Stimulated activated CD4-positive, alpha-beta T cell treated with anti-CD3 and anti-CD28 coated beads, Interleukin-1b, Interleukin-23, amount 100 ng/mL, for 48 hours (primary cell): ENCODE results near the gene IQGAP1.
"Not testable (repeated sequence)": the region's sequence is repeated elsewhere in the genome, so short reads cannot be mapped to it uniquely, and the experiment has no call there.

Experiments
- DNase-seq: peaks from one replicate; pipeline ENCODE4 v3.0.0-alpha.2; 2020

IQGAP1 gene

DNA sequence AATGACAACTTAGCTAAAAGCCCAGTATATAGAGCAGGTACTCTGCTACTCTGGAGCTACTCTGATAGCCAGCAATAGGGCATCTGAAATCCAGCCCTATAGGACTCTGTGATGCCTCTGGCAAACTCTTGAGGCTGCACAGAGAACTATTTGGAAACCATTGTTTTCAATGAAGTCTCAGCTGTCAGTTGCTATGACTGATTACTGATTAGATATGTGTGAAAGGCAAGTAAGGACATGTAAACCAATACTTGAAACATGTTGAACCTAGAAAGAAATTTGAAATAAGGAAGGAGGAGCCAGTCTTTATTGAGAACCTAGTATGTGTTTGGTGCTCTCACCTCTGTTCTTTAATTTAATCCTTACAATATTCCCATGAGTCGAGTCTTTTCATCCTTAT, 101.5 kb downstream of the IQGAP1 start:
- DNase-seq, result no peak

DNA sequence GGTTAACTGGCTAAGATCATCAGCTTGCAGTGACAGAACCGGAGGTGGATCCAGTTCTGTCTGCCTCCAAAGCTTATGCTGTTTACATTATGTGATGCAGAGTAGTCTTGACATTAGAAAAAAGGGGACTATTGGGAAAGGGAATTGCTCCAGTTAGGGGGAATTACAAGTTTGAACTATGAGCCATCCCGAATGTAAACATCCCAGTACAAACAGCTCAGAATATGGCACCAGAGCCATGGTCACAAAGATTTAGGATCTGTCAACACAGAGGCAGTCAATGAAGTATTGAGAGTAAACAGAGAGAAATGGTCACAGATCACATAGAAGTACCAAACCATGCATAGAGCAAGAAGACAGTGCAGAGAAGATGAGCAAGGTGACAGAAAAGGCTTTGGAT, 101.9 kb downstream of the IQGAP1 start:
- no peak for DNase-seq

DNA sequence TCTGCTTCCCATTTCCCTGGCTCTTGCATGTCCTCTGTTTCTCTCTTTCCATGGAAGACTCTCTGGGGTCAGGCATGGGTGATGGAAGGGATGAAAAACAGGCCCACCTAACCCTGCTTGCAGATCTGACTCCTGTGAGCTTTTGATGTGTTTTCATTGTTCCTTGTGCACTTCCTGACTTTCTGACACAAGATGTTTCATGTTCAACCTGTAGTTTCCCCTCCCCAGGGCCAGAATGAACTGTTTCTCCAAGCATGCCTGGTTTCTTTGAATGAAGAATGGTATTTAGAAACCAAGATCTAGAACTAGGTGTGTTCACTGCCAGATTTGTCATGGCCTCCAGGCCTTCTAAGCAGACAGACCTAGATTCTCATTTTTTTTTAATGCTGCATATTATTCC, 105.6 kb downstream of the IQGAP1 start:
- no peak for DNase-seq

DNA sequence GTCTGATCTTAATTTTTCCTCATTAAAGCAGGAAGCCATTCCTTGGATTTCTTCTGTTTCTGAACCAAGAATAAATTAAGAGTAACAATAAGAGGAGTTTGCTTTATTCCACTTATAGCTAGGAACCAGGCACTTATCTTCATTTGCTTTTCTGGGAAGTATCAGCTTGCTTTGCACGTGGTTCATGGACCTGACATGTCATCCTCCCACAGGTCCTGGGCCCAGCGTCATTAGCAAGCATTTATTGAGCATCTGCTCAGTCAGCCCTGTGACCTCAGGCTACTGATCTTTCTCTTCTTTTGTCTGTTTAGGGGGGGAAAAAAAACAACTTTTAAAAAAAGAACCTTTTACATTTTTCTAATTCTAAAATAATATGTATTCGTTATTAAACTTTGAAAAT, 107.0 kb downstream of the IQGAP1 start:
- no peak for DNase-seq

DNA sequence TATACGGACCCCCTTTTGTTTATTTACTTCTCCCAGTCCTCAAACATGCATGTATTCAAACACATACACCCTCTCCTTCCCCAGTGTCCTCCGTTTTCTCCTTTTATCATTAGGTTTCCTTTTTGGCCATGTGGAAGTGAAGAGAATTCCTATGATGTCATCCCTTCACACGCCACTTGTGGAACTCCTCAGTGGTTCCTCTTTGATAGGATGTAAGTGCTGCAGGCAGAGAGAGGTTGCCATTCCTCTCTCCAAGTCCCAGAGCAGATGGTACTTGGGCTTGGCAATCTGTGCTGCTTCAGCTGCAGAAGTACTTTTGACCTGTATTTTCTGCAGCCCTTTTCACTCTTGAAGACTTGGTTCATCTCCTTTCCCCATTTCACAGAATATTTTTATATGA, 108.7 kb downstream of the IQGAP1 start:
- DNase-seq, result no peak

DNA sequence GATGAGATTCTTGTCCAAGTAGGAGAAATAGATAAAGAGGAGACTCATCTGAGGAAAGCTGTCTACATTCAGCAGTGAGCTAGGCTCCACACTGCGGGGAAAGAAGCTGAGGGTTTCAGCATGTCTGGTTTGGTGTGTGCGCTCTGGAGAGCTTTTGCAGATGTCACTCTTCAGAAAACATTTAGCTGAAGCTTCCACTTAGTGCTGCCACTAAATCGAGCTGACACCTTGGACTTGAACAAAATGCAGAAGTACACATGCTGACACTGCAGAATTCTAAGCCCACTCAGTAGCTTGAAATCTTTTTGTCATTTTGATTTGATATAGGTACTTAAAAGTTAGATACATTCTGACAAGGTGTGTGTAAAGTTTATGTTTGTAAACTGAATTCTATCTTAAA, 109.3 kb downstream of the IQGAP1 start:
- DNase-seq, result no peak

DNA sequence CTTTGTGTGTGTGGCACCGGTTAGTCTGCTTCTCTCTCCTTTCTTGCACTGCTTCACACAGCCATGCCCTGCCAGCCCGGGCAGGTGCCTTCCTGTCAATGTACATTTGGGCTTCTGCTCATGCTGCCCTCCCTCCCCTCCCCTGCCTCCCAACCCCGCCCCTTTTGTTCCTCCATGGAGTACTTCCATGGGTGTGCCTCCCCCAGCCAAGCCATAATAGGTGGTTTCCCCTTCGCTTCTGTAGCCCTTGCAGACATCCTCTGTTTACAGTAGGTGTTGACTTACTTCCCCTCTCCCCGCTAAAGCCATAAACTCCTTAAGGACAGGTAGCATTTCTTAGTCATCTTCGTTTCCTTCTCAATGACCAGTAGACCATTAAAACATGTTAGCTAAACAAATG, 109.9 kb downstream of the IQGAP1 start:
- no peak for DNase-seq

DNA sequence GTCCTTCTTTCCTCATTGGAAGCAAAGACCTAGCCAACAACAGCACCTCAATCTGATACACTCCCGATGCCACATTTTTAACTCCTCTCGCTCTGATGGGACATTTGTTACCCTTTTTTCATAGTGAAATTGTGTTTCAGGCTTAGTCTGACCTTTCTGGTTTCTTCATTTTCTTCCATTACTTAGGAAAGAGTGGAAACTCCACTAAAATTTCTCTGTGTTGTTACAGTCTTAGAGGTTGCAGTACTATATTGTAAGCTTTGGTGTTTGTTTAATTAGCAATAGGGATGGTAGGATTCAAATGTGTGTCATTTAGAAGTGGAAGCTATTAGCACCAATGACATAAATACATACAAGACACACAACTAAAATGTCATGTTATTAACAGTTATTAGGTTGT, 112.1 kb downstream of the IQGAP1 start:
- DNase-seq, result no peak

DNA sequence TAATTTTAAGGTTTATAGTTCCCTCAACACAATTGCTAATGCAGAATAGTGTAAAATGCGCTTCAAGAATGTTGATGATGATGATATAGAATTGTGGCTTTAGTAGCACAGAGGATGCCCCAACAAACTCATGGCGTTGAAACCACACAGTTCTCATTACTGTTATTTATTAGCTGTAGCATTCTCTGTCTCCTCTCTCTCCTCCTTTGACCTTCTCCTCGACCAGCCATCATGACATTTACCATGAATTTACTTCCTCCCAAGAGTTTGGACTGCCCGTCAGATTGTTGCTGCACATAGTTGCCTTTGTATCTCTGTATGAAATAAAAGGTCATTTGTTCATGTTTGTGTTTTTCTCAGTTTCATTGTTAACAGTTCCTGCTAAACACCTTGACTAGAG, 113.9 kb downstream of the IQGAP1 start:
- no peak for DNase-seq

DNA sequence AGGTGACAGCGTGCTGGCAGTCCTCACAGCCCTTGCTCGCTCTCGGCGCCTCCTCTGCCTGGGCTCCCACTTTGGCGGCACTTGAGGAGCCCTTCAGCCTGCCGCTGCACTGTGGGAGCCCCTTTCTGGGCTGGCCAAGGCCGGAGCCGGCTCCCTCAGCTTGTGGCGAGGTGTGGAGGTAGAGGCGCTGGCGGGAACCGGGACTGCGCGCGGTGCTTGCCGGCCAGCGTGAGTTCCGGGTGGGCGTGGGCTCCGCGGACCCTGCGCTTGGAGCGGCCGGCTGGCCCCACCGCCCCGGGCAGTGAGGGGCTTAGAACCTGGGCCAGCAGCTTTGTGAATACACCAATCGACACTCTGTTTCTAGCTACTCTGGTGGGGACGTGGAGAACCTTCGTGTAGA, 122.7 kb downstream of the IQGAP1 start:
- not testable (repeated sequence) for DNase-seq

DNA sequence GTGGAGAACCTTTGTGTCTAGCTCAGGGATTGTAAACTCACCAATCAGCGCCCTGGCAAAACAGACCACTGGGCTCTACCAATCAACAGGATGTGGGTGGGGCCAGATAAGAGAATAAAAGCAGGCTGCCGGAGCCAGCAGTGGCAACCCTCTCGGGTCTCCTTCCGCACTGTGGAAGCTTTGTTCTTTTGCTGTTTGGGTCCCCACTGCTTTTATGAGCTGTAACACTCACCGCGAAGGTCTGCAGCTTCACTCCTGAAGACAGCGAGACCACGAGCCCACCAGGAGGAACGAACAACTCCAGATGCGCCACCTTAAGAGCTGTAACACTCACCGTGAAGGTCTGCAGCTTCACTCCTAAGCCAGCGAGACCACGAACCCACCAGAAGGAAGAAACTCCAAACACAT, 123.2 kb downstream of the IQGAP1 start:
- peak; percentile 18 for DNase-seq

DNA sequence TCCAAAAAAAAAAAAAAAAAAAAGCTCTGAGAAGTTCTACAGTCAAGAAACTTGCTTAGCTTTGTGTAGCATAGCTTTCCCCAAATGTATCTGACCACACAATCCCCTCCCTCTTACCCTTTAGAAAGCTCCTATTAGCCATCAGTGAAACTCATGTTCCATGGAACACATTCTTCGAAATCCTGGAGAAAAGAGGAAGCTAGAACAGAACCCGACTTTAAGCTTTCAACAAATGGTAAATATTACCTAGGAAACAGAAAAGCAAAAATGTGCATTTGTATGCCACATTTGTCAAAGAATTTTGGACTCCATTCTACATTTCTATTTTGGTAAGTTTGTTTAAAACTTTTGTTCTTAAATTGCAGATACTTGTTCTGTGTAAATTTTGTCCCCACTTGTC, 124.2 kb downstream of the IQGAP1 start:
- no peak for DNase-seq

DNA sequence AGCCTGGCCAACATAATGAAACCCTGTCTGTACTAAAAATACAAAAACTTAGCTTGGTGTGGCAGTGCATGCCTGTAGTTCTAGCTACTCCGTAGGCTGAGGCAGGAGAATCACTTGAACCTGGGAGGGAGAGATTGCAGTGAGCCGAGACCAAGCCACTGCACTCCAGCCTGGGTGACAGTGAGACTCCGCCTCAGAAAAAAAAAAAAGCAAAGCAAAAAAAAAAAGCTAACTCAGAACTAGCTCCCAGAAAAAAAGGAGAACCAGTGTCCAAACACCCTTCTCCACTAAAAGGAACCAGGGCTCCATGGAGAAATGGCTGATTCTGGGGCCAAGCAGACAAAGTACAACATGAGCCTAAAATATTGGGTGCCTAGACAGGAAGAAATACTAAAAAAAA, 124.9 kb downstream of the IQGAP1 start:
- no peak for DNase-seq

DNA sequence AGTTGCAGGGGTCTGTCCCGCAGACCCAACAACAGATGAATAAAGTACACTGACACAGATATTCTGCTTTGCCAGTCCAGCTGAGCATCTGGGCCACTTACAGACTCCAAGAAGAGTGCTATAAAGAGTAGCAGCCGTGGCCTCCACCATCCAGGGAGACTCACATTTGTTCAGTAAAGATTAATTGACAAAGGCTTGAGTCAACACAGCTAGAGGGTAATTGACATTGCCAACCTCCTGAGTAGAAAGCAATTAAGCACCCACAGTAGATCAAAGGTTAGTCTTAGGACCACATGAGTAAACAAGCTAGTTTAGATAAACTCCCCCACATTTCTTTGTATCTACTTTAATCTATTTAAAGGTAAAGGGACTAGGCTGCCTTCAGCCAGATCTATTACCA, 125.4 kb downstream of the IQGAP1 start:
- no peak for DNase-seq

DNA sequence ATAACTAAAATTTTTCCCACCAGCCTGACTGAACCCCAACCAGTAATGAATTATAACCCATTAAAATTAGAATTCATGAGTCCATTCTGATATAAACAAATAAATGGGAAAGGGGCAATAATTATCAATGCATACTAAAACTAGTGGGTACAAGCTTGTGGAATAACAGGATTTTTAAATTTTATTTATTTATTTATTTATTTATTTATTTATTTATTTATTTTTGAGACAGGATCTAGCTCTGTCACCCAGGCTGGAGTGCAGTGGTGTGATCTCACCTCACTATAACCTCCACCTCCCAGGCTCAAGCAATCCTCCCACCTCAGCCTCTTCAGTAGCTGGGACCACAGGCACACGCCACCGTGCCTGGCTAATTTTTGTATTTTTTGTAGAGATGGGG, 125.9 kb downstream of the IQGAP1 start:
- DNase-seq, result not testable (repeated sequence)

DNA sequence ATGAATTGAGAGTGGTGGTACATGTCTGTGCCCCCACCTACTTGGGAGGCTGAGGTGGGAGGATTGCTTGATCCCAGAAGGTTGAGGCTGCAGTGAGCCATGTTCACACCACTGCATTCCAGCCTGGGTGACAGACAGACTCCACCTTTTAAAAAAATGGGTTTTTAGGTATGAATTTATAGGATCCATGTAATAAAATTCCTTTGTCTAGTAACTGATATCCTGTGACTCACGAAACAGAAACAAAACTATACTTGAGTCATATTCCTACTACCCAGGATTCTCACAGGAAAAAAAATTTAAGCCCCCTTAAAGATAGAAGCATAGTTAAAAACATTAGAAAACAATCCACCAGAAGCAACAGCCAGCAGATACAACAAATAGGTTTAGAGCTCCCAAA, 131.6 kb downstream of the IQGAP1 start:
- no peak for DNase-seq

DNA sequence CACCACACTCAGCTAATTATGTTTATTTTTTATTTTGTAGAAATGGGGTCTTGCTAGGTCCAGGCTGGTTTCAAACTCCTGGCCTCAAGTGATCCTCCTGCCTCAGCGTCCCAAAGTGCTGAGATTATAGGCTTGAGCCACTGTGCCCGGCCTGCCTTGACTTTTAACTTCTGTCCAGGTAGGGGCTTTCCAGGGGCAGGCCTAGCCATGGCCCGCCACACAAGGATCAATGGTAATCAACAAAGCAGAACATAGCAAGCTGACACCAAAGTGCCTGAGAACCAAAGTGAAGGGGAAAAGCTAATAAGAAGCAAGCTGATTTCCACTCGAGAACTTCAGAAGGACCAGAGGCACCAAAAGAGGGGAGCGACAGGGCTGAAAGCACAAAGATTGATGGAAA, 132.3 kb downstream of the IQGAP1 start:
- DNase-seq, result no peak

DNA sequence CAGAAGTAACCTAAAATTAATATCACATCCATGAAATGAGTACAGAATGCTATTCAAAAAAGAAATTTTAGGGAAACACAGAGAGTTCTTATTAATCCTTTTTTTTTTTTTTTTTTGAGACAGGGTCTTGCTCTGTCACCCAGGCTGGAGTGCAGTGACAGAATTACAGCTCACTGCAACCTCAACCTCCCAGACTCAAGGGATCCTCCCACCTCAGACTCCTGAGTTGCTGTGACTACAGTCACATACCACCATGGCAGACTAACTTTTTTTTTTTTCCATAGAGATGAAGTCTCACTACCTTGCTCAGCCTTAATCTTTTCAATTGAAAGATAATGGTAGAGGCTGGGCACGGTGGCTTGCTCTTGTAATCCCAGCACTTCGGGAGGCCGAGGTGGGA, 135.3 kb downstream of the IQGAP1 start:
- DNase-seq, result no peak

DNA sequence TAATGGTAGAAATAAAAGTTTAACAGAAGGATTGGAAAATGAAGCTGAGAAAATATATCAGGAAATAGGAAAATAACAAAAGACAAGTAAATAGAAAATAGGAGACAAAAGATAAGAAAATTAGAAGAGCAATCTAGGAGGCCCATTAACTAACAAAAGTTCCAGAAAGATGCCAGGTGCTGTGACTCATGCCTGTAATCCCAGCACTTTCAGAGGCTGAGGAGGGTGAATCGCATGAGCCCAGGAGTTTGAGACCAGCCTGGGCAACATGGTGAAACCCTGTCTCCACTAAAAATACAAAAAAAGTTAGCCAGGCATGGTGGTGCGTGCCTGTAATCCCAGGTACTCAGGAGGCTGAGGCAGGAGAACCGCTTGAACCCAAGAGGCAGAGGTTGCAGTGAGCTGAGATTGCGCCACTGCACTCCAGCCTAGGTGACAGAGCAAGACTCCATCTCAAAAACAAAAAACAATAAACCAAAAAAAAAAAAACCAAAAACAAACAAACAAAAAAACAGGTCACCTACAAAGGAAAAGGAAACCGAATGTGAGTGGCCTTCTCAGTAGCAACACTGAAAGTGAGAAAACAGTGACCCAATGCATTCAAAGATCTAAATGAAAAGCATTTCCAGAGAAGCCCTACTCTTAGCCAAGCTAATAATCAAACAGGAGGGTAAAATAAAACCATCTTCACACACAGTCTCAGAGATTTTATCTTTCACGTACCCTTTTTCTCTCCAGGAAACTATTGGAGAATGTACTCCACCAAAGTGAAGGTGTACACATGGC, 136.2 kb downstream of the IQGAP1 start:
- DNase-seq, result not testable (repeated sequence)

DNA sequence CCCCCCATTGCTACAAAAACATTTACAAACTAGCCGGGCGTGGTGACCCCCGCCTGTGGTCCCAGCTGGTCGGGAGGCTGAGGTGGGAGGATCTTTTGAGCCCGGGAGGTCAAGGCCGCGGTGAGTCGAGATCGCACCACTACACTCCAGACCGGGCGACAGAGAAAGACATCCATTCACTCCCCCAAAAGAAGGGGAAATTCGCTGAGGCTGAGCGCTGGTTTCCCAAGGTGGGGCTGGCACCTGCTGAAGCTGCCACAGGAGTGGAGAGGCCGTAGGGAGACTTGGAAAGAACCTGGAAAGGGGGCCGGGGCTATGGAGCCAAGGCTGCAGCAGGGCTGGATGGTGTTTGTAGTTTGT, 140.9 kb downstream of the IQGAP1 start:
- DNase-seq, result no peak

DNA sequence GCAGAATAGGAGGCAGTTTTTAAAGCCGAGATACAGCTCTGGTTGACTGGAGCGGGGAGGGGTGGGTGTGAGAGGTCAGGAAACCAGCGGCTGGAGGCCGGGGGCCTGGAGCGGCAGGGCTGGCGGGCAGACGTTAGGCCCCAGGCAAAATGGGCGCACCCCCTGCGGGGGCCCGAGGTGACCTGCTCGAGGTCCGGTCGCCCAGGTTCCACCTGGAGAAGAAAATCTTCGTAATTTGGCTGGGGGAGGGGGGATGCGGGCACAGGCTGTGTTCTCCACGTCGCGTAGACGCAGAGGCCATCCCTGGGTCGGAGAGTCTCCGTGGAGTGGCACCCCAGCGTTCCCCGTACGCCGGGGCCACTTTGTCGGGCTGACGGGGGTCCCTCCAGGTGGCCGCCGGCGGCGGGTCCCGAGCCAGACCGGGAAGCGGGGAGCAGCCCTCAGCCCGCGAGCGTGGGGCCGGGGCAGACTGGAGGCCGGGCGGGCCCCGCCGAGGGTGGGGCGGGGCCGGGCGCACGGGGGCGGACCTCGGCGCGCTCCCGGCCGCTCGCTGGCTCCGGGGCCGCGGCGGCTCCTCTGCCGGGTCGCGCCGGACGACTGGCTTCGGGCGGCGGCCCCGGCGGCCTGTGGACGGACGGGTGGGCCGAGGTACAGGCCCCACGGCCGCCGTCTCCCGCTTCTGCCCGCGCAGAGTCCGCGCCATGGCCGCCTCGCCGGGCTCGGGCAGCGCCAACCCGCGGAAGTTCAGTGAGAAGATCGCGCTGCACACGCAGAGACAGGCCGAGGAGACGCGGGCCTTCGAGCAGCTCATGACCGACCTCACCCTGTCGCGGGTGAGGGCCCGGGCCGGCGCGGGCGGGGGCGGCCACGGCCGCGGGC, 141.6 kb downstream of the IQGAP1 start, which contains the start of gene CRTC3:
Gene CRTC3 (plus strand): TSS at position 553 of the 879 bp plus-strand sequence. CDS start 149 bp downstream, at position 702.
- DNase-seq, result peak; percentile 38

DNA sequence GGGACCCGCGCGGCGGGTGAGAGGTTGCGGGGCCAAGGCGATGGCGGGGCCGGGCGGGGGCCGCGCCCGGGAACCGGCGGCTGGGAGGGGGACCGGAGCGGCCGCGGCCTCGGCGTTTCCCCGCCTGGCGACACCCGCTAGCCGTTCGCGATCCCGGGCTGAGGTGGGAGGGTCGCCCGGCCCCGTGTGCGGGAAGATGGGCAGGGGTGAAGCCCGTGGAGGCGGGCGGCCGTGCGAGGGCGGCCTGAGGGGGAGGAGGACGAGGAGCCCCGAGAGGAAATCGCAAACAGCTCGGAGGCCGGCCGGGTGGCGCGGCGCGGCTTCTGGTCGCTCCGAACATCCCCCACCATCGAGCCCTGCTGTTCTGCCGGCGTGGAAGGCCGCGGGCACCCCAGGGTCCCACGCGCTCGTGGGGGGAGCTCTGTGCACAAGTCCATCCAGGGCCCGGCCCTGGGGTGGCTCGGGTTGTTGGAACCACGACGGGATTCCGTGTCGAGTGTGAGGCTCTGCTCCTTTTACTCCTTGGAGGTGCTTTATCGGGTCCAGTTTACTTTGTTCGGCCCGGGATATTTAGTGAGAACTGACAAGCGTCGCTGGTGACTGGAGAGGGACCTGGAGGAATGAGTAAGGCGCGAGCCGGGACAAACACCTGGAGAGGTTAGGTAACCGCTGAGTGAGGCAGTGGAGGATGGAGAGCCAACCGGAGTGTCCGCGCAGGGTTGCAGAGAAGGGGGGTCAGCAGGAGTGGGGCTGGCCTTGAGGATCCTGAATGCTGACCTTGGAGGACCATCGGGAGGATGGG, 142.4 kb downstream of the IQGAP1 start:
- DNase-seq, result peak; percentile 39

DNA sequence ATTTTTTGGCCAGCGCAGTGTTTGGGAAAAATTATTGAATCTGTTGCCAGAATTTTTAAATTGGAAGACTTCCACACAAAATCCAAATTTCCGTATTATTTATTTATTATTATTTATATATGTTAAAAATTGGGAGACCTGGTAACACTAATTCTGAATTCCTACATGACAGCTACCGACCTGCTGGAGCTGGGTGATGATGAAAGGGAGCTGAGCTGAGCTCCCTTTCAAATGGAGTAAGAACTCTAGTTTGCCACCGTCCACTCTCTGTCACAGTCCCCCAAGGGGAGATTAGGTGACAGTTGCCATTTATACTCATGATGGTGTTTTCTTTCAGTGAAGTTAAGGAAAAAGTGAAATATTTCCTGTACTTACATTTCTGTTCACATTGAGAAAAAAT, 143.1 kb downstream of the IQGAP1 start:
- no peak for DNase-seq
